ENCODE results near the gene DTL.

GRCh38 chr1:212045981-212046380, 10.4 kb downstream of the DTL start:
- no peak for TF ChIP-seq MAX (IDR thresholded peaks at IDR 0.05)
- no peak for TF ChIP-seq CEBPB (IDR thresholded peaks at IDR 0.05)
- no peak for TF ChIP-seq EGR1 (IDR thresholded peaks at IDR 0.05)
- TF ChIP-seq TAF1 (IDR thresholded peaks at IDR 0.05; ENCODE audit: low read depth): no peak
- TF ChIP-seq EP300 (IDR thresholded peaks at IDR 0.05; ENCODE audit: borderline replicate concordance): no peak
- no peak for TF ChIP-seq TEAD4 (IDR thresholded peaks at IDR 0.05)
- TF ChIP-seq RAD21 (IDR thresholded peaks at IDR 0.05; ENCODE audit: low read depth): no peak
- no peak for TF ChIP-seq YY1 (IDR thresholded peaks at IDR 0.05; ENCODE audit: low read depth)
- TF ChIP-seq TCF12 (IDR thresholded peaks at IDR 0.05; ENCODE audit: low read depth): no peak
- no peak for TF ChIP-seq REST (IDR thresholded peaks at IDR 0.05; ENCODE audit: low read depth)
